GM12878 (cell line): ENCODE measurements around the gene B4GALT3. TPM values are rescaled to one million over a fixed set of nuclear protein-coding genes. Genes with fewer than 3 reads are reported as not detected.

Experiments
- ATAC-seq: fragments of 200-7000 bp; cut with Tn5 transposase; 3 replicates; pipeline ENCODE4 v1.9.1; 2020; ENCODE audit warnings: mild to moderate bottlenecking, moderate library complexity
- BruUV-seq: library from RNA; stranded (reverse); fragments of 400-500 nt; replicated peaks from 2 replicates; lab custom pipeline; 2021; lab: Mats Ljungman, UMichigan
- CTCF ChIA-PET: fragments of 300-600 bp; sonication (Branson Sonifier 250); formaldehyde crosslinking; extraction: SDS; loops from one replicate; lab custom pipeline; 2021; ENCODE audit warnings: inconsistent platforms; lab: Yijun Ruan, JAX
- POLR2A ChIA-PET: fragments of 350-600 bp; formaldehyde crosslinking; extraction: SDS; loops from one replicate; lab custom pipeline; 2021; ENCODE audit warnings: inconsistent platforms; lab: Charles Lee
- RAD21 ChIA-PET: fragments of 300-600 bp; sonication (Branson Sonifier 250); formaldehyde crosslinking; loops from one replicate; lab custom pipeline; 2023; ENCODE audit warnings: antibody characterized with exemption; ENCODE audit not compliant: unreplicated experiment; lab: Charles Lee
- SMC1A ChIA-PET: fragments of 300-600 bp; sonication (Branson Sonifier 250); formaldehyde crosslinking; loops from one replicate; lab custom pipeline; 2023; ENCODE audit not compliant: unreplicated experiment, uncharacterized antibody; lab: Charles Lee
- DNase-seq: peaks from one replicate; pipeline ENCODE4 v3.0.0-alpha.2; 2011; ENCODE audit warnings: low read depth, low spot score
- FAIRE-seq: peaks from 3 replicates; lab custom pipeline; 2011; peaks lifted over from hg19 to GRCh38; lab: Jason Lieb, UNC
- H2AFZ ChIP-seq: 2 replicates; pipeline ENCODE4 v1.6.0; 2011; ENCODE audit warnings: low read depth, low read length, control low read depth; ENCODE audit not compliant: control insufficient read depth
- H3K27ac ChIP-seq: 2 replicates; pipeline ENCODE4 v1.5.1; 2011; ENCODE audit warnings: control low read depth; ENCODE audit not compliant: control insufficient read depth, insufficient read depth
- H3K27me3 ChIP-seq, 2 experiments: replicated peaks in 1 of 2; 2 replicates each; pipeline versions ENCODE4 v1.6.0 to v1.6.1; 2011; ENCODE audit warnings: low read length in 1 of 2; ENCODE audit not compliant: control insufficient read depth in 2 of 2, insufficient read depth in 2 of 2
- H3K36me3 ChIP-seq, 2 experiments: 2 replicates each; pipeline ENCODE4 v1.5.1; 2011; ENCODE audit warnings: low read length in 1 of 2; ENCODE audit not compliant: control insufficient read depth in 2 of 2, insufficient read depth in 2 of 2
- H3K4me1 ChIP-seq: 2 replicates; pipeline ENCODE4 v1.6.1; 2011; ENCODE audit warnings: mild to moderate bottlenecking, low read length, moderate library complexity, mixed read lengths; ENCODE audit not compliant: control insufficient read depth, insufficient read depth
- H3K4me2 ChIP-seq: 2 replicates; pipeline ENCODE4 v1.6.0; 2011; ENCODE audit warnings: control low read depth; ENCODE audit not compliant: control insufficient read depth, insufficient read depth
- H3K4me3 ChIP-seq: fragments of 200-600 bp; sonication (generic); 2 replicates; pipeline ENCODE4 v1.5.1; 2016
- H3K79me2 ChIP-seq: 2 replicates; pipeline ENCODE4 v1.6.0; 2011; ENCODE audit warnings: low read length; ENCODE audit not compliant: control insufficient read depth, insufficient read depth
- H3K9ac ChIP-seq: 2 replicates; pipeline ENCODE4 v1.8.0; 2011; ENCODE audit warnings: low read length, control low read depth, mixed read lengths; ENCODE audit not compliant: control insufficient read depth, insufficient read depth
- H3K9me3 ChIP-seq: replicated peaks from 3 replicates; pipeline ENCODE4 v1.5.1; 2011; ENCODE audit warnings: mild to moderate bottlenecking, low read length; ENCODE audit not compliant: control insufficient read depth, insufficient read depth
- H4K20me1 ChIP-seq: 2 replicates; pipeline ENCODE4 v1.6.0; 2011; ENCODE audit not compliant: control insufficient read depth, insufficient read depth
- CTCF ChIP-seq, 3 experiments: IDR thresholded peaks in 2 of 3; conservative IDR thresholded peaks in 1 of 3; 2 replicates each; pipeline ENCODE4 v1.5.1; 2011; ENCODE audit warnings: low read depth in 3 of 3, low read length in 3 of 3, mild to moderate bottlenecking in 3 of 3, control low read depth in 2 of 3, moderate library complexity in 2 of 3, inconsistent platforms in 1 of 3, mixed read lengths in 1 of 3; ENCODE audit not compliant: control insufficient read depth in 2 of 3, insufficient read depth in 1 of 3; ENCODE audit errors: extremely low read depth in 1 of 3
- KDM1A ChIP-seq: fragments of 200-600 bp; sonication (generic); IDR thresholded peaks from 2 replicates; pipeline ENCODE4 v1.6.1; 2016; ENCODE audit warnings: borderline replicate concordance
- WGBS: methylation state at CpG from one replicate; pipeline ENCODE4 v1.1.6; 2016; ENCODE audit warnings: low lambda C conversion rate; ENCODE audit not compliant: insufficient replicate concordance, insufficient coverage; ENCODE audit errors: missing lambda C conversion rate; 5-methylcytosine and 5-hydroxymethylcytosine counted together
- in situ Hi-C: fragments of 300-500 bp; cut with MboI; formaldehyde crosslinking; loops from 9 replicates; pipeline ENCODE4 v1.14.3; 2018; ENCODE audit warnings: mixed read lengths
- intact Hi-C: fragments of 100-400 bp; cut with micrococcal nuclease; formaldehyde crosslinking; loops from one replicate; pipeline ENCODE4 v1.14.2; 2022; ENCODE audit not compliant: unreplicated experiment
- polyA plus RNA-seq, 11 experiments: library from polyadenylated mRNA; depleted of rRNA in 4 of 11; unstranded in 6 of 11; stranded (reverse) in 5 of 11; fragments of >200 nt; fragmentation: Nextera tagmentation in 4 of 11; fragmentation: Illumina TruSeq in 1 of 11; extraction: Ambion mirVana in 4 of 11; extraction: Trizol in 1 of 11; gene quantifications; 1 replicate in 1 of 11; 2 replicates in 10 of 11; pipeline versions ENCODE4 v1.2.1 to v1.2.3, GENCODE V29; 2011 to 2016; ENCODE audit warnings: inconsistent platforms in 2 of 11, missing spikeins in 2 of 11, low read depth in 1 of 11
- total RNA-seq, 4 experiments: library from RNA; depleted of rRNA in 3 of 4; stranded (reverse); fragments of >200 nt in 3 of 4; fragmentation: Illumina TruSeq in 1 of 4; extraction: Trizol in 1 of 4; gene quantifications; 2 replicates each; pipeline versions ENCODE4 v1.2.1 to v1.2.3, GENCODE V29; 2013 to 2021

B4GALT3 gene
- total and polyA plus RNA-seq, 10 of the 15 experiments (the other 5 are each of a cell fraction or from before 2014, with no cell fraction given), result 27.1 to 58.9 (median 42.6) TPM

- in situ Hi-C loops (no loop called here), intact Hi-C loops (no loop called here)
- no TSS peak for BruUV-seq
- Histone ChIP-seq H3K4me1 (peaks cover 17% of the 10 kb centered on the region), H3K9ac (no peak overlapping the region), H3K79me2 (peaks cover 24% of the 10 kb centered on the region), H3K4me3 (no peak overlapping the region), H2AFZ (no peak overlapping the region), H3K4me2 (no peak overlapping the region), H3K27me3 (no peaks in the 10 kb centered on the region), H3K27ac (no peak overlapping the region), H4K20me1 (no peaks in the 10 kb centered on the region), H3K36me3 (peaks cover 0 to 12% of the 10 kb centered on the region in 2 experiments), H3K9me3 (no peaks in the 10 kb centered on the region)
- POLR2A ChIA-PET, result interaction anchor here (0.8 to 2.2 kb wide), 3 partner anchors 9 to 25 kb away, joined by 3 to 8 read pairs (median 4); no protein-coding TSS in a partner anchor
- peak in 1 of 3 experiments; percentile 28; a peak in 1 of 6 replicates for TF ChIP-seq CTCF (IDR thresholded peaks at IDR 0.05 in 2 of 3, conservative IDR thresholded peaks at IDR 0.05 in 1 of 3; ENCODE audit: control insufficient read depth in 2 of 3, extremely low read depth in 1 of 3, insufficient read depth in 1 of 3, low read depth in 3 of 3, low read length in 3 of 3)
- TF ChIP-seq KDM1A, result no peak
- ATAC-seq (no peak), DNase-seq (no peak), FAIRE-seq (no peak)
- SMC1A ChIA-PET, result interaction anchor here (0.7 to 1.5 kb wide), 5 partner anchors 9 to 28 kb away, joined by 3 to 6 read pairs (median 4); partner anchors contain the start of gene PPOX
- RAD21 ChIA-PET, result interaction anchor here (0.8 to 1.3 kb wide), 3 partner anchors 46 to 160 kb away, joined by 3 to 4 read pairs (median 3); no protein-coding TSS in a partner anchor
- 100% methylated on average over 1 of the region's 1 CpG for WGBS
- CTCF ChIA-PET, result interaction anchor here (0.8 to 2.2 kb wide), 12 partner anchors 9 to 224 kb away, joined by 3 to 18 read pairs (median 4); partner anchors contain the start of genes B4GALT3, PPOX and USF1
Observed at GRCh38 chr1:161157867-161158266, 19.4 kb downstream of the B4GALT3 start.
